Epithelial cell of alveolus of lung (primary cell): ENCODE data around the gene C3orf33. TPM values are rescaled to one million over a fixed set of nuclear protein-coding genes. Genes with fewer than 3 reads are reported as not detected.

ENCODE experiments used
- total RNA-seq: library from RNA; depleted of rRNA; stranded (reverse); fragments of >200 nt; gene quantifications from 2 replicates; pipeline ENCODE4 v1.2.1, GENCODE V29; 2015

Gene C3orf33, protein sequence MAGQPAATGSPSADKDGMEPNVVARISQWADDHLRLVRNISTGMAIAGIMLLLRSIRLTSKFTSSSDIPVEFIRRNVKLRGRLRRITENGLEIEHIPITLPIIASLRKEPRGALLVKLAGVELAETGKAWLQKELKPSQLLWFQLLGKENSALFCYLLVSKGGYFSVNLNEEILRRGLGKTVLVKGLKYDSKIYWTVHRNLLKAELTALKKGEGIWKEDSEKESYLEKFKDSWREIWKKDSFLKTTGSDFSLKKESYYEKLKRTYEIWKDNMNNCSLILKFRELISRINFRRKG
- total RNA-seq, result 2.7 and 2.8 TPM in 2 replicates

DNA sequence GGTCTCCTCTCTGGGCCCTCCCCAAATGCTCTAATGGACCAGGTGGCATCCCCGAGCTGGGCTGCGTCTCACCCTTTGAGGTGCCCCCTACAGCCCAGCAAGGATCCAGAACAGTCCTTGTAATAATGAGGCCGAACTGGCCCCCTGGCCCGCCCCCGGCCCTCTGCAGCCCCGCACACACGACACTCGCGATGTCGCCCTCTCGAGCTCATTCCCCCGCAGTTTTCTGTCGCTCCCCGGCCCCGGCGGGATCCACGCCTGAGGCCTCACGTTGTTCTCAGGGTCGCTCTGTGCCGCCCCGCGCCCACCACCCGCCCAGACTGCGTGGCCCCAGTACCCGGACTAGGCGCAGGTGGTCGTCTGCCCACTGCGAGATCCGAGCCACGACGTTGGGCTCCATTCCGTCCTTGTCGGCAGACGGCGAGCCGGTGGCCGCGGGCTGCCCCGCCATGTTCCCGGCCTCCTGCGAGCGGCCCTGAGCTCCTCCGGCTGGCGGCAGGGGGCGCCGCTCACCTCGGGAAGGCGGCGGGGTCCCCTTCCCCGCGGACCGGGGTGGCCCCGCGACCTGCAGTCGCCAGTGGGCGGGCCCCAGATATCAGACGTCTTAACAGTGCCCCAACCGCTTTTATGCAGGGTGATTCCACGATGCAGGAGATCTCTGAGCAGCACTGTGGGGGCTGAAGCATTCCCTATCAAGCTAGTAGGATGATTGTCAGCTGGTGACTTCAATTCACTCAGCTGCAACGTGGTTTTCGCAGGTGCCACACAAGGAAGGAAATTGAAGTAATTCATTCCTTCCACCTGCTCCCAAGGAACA is at the start of gene C3orf33:
TSS of gene C3orf33 (minus strand) at position 477 of the 817 bp plus-strand sequence. CDS start at position 451, 26 bp downstream.

DNA sequence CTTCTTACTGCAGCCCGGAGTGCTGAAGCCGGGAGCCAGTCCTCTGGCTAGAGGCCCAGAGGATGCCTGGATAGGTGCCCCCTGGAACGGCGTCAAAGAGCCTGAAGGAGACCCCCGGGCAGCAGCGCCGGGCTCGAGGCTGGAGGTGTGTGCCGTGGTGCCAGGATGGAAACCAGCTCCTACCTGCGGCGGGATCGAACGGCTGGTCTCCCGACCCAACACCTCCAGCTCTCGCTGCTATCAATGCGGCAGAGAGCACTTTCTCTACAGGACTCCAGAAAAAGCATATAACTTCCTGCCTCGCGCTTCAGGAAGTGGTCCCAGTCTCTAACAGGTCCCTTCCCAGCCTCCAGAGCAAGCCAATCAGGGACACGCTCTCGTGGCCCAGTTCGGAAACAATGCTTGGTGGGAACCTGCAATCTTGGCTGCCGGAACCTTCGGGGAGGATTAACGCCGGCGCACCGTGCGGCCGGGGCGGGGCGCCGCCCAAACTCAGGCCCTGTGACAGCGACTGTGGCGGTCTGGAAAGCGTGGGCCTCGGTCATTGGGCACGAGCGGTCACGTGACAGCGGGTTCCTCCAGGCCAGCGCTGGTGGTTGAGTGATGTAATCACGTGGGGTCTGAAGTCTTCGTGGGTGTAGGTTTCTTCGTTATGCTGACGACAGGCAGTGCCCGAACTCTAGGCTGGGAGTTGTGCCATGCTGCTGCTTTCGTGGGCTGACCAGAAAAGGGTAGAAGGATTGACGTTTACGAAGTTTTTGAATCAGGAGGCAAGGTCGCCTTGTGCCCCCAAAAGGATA is 48.3 kb upstream of the C3orf33 start, which contains the start of gene SLC33A1:
TSS of gene SLC33A1 (minus strand) at position 287 of the 800 bp plus-strand sequence. CDS start 430 bp downstream, outside the sequence.

DNA sequence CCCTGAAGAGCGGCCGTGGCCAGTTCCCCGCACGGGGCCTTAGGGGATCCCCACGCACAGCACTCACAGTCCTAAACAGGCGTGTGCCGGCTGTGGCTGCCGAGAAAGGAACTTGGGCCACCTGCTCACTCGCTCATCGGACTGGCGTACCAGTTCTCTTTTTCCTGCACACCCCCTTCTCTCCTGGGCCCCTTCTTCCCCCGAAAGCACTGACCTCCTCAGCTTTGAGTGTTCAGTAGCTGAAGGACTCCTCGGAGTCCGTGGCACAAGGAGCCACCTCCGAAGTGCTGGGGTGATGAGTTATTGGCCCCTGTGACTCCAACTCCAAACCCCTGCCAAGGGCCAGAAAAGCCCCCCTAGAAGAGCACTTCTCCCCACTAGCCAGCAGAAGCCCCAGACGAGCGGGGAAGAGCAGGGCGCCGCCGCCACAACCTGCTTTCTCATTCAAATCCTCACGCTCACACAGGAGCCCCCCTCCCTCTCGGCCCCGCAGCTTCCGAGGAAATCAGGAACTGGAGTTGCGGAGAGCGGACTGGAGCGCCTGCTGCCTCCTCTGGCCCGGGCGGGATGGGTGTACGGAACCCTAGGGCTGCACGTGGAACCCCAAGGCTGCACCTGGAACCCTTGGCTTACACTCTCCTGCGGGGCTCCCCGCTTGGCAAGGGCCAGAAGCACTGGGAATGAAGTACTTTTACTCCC is 61.3 kb downstream of the C3orf33 start, which contains the start of gene PLCH1:
TSS of gene PLCH1 (minus strand) at position 446 of the 699 bp plus-strand sequence. CDS start 40,847 bp downstream, outside the sequence.

Other genes with a start within 250 kb of the C3orf33 start
- gene PLCH1, start 61.2 kb downstream of the C3orf33 start, total RNA-seq, result under 0.01 and 0.08 TPM in 2 replicates
- 27.2 and 28.1 TPM in 2 replicates for gene SLC33A1, start 48.1 kb upstream of the C3orf33 start, total RNA-seq
- 57.5 and 57.8 TPM in 2 replicates for gene GMPS, start 64.4 kb upstream of the C3orf33 start, total RNA-seq